HG02970 (cell line): ENCODE data around the gene TMEM98.
"Not testable (repeated sequence)": the region's sequence is repeated elsewhere in the genome, so short reads cannot be mapped to it uniquely, and the experiment has no call there.

ENCODE experiments used
- ATAC-seq: cut with Tn5 transposase; IDR thresholded peaks from one replicate; pipeline ENCODE4 v1.9.1; 2021; ENCODE audit warnings: mild to moderate bottlenecking, moderate library complexity, moderate number of reproducible peaks; ENCODE audit not compliant: unreplicated experiment, low FRiP score

TMEM98 gene, protein sequence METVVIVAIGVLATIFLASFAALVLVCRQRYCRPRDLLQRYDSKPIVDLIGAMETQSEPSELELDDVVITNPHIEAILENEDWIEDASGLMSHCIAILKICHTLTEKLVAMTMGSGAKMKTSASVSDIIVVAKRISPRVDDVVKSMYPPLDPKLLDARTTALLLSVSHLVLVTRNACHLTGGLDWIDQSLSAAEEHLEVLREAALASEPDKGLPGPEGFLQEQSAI

DNA sequence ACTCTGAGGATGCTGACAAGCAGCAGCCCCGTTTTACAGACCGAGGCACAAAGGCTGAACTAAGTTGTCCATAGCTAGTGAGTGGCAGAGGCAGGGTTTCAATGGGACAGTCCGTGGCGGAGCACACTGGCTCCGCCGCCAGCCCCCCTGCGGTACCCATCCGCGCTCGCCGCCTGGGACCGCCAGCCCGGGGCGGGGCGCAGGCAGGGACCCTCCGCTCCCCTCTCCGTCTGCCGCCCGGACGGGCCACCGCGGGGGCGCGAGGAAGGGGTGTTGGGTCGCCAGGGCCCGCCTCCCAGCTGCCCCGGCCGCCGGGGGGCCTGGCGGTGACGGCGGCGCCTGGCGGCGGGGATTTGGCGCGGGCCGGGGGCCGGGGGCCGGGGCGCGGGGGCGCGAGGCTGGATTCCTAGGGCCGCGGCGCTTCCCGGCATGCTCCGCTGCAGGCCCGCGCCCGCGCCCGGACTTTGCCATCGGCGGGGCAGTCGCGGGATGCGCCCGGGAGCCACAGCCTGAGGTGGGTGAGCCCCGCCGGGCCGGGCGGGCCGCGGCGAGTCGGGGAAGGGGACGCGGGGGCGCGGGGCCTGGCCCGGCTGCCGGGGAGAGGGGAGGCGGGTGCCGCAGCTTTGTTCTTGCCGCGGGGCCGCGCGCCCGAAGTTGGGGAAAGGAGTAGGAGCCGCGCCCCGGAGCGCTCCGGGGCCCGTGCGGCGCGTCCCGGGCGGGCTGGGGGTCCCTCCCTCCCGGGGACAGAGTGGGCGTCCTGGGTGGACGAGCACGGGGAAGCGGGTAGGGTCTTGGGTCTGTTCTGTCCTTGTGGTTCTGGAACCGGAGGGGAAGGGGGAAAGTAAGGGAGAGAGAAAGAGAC is at the start of gene TMEM98:
Gene TMEM98, plus strand, starts transcription at position 430 of the 862 bp plus-strand sequence. CDS start 3,376 bp downstream, outside the sequence.
- ATAC-seq: no peak

DNA sequence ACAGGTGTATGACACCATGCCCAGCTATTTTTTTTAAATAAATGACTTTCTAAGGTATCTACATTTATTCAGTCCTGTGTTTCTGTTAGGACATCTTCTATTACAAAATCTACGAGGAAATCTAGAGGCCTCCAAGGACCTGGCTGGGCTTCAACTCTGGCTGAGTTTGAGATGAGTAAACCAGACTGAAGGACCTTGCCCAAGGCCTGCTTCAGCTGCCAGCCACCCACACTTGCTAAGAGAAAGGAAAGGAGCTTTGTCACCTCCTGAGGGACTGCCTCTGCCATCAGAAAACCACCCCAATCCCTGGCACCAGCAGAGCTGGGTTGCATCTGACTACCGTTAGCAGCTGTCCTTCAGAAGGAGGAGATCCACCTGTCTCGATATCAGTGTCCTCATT is 49.7 kb upstream of the TMEM98 start:
- no peak for ATAC-seq

DNA sequence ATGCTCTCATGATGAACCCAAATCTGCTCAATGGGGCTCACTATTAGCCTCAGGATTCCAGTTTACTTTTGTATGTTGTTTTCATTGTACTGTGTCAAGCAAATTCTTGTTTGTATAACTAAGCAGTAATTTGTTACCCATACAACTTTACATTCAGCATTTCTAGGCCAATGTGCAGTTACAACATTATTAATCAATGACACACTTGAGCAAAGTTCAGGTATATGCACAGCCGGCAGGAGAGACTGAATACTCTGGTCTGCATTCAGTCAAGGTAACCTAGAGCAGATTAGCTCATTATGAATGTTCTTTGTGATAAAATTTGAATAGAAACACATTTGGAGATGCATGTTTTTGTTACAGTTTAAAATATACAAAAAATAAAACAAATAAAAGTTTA is 48.8 kb upstream of the TMEM98 start:
- ATAC-seq: no peak

DNA sequence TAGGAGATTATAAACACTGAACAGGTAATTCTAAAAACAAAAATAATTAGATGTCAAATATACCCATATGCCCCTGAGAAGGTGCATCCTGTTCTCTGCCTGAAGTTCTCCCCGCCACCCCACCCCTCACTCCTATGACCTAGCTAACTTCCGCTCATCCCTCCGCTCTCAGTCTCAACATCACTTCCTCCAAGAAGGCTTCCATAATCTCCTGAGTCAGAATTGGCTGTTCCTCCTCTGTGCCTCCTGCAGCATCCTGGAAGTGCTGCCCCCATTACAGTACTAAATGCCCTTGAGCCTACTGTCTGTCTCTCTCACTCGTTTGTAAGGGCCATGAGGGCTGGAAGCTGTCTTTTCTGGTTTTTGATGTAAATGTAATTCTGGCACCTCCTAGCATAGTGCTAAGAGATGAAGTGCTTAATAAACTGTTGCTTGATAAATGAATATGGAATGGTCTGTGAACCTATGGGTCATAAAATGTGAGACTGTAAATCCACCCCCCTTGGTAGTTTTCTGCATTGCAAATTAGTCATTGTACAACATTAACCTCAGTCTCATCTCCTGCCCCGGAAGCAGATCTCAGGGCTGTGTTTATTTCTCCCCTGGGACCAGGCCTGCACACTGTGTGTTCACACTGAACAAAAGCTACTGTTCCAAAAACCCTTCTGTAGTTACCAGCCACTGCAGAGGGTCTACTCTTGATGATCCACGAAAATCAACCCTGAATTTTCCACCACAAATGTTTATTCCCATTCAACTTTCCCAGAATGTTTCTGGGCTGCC is 47.1 kb upstream of the TMEM98 start:
- ATAC-seq: no peak

DNA sequence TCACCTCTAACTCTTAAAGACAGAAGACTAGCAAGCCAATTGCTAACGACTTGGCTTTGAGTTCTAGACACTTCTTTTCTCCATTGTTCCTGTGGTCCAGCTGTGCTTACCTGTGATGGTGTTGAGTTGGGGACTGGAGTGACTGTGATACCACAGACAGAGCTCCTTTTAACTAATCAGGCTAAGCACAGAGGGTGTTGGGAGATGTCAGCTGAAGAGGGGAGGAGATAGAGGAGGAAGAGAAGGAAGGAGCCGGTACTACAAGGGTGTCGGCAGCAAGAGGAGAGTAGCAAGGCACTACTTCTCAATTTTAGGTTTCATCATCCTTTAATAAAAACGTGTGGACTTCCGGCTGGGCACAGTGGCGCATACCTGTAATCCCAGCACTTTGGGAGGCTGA is 45.9 kb upstream of the TMEM98 start:
- ATAC-seq: no peak

DNA sequence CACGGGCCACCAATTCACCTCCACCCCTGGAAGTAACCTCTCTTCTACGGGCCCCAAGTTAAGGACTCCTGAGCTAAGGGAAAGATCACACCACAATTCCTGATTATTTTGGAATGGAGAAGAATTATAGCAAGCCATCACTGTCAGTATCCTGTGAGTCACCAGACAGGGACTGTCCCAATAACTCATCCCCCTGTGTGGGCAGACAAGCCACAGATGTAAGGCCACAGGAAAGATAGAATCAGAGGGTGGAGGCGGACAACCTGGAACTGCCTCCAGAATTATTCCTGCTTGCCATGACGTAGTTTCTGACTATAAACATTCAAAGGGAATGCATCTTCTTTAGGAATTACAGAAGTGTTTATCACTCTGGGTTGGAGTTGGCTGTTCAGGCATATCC is 45.2 kb upstream of the TMEM98 start:
- ATAC-seq: no peak

DNA sequence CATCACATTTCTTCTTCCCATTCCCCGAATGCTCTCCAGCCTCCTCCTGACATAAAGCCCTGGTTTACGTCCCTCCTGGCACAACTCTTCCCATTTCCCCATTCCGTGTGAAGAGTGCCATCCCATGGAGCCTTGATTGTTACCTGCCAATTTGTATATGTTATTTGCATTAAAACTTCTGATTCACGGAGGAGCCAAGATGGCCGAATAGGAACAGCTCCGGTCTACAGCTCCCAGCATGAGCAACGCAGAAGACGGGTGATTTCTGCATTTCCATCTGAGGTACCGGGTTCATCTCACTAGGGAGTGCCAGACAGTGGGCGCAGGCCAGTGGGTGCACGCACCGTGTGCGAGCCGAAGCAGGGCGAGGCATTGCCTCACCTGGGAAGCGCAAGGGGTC is 41.0 kb upstream of the TMEM98 start:
- not testable (repeated sequence) for ATAC-seq

DNA sequence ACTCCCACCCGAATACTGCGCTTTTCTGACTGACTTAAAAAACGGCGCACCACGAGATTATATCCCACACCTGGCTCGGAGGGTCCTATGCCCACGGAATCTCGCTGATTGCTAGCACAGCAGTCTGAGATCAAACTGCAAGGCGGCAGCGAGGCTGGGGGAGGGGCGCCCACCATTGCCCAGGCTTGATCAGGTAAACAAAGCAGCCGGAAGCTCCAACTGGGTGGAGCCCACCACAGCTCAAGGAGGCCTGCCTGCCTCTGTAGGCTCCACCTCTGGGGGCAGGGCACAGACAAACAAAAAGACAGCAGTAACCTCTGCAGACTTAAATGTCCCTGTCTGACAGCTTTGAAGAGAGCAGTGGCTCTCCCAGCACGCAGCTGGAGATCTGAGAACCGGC is 40.5 kb upstream of the TMEM98 start:
- ATAC-seq: not testable (repeated sequence)

DNA sequence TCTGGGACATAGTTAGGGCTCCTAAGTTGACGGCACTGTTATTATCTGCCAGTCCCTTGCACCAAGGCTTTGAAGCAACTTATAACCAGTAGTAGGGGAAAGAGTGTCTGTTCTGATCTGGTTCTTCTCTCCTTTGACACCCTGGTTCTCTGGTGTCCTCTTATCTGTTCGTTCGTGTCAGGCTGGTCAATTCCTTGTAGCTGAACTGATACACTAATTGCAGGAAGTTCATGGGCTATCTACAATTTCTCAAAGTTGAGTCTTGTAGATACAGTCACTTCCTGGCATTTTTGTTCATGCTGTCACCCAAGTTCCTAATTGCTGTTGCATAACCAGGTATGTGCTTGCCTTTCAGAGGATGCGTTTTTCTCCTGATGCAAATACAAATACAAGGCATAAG is 33.7 kb upstream of the TMEM98 start:
- ATAC-seq: no peak

DNA sequence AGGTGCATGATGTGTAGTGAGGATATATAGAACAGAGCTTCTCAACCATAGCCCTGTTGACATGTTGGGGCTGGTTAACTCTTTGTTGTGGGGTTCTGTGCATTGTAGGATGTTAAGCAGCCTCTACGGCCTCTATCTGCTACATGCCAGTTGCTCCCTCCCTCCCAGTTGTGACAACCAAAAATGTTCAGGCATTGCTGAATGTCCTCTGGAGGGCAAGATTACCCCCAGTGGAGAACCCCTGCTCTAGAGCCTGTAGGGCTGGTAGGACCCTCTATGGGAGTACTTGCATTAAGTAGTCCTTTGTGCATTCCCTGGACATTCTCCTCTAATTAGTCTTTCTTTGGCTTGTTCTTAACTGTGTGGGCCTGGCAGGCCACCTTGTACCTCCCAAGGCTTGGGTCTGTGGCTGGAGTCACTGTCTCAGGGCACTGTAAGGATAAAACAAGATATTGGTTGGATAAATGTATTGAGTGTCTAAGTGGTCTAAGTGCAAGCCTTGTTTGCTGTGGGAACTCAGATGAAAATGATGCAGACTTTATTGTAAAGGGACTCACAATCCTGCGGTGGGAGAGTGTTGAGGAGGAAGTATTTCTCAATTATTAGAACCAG is 31.2 kb upstream of the TMEM98 start:
- ATAC-seq: no peak

DNA sequence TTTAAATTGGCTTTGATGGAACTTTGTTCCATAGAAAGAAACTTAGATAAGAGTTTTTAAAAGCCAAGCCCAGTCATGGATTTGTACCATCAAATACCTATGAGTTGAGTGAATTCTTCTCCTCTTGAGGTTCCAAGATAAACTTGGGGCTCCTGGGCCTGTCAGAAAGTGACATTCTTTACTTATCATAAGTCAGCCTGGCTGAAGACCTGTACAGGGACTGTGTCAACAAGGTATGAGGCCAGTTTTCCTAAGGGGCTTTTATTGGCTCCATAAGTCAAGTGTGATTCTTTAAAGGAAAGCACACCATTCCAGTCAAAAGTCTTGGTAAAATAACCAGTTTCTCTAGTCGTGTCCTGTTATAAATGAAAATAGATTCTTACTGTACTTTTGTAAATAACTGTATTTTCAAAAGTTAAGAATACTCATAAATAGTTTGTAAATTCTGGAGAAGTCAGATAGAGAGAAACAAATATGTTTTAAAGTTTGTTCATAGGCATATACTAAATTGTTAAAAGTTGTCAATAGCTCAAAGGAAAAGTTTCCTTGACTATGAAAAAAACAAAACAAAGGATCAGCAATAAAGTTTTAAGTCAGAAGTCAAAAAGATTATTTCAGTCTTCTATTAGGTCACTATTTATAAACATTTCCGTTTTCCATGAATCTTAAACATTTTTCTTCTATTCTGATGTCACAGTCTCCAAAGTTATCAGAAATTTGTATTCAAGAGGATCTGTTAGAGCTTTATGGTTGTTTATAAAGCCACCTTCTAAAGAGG is 28.5 kb upstream of the TMEM98 start:
- no peak for ATAC-seq

DNA sequence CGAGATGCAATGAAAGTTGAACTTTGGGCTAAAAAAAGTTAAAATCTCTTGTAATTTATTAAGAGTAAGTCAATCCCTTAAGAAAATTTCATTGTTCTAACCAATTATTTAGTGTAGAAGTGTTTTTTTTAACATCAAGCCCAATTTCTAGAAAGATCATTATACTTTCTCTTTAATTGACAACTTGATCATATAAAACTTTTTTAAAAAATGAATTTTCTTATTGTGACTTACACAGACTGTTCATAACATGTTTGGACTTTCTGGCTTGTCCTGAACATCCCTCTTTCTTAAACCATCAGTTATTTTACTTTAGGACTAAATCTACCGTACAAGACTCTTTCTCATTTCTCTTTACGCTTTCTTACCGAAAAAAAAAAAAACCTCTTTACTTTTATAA is 26.2 kb upstream of the TMEM98 start:
- no peak for ATAC-seq

DNA sequence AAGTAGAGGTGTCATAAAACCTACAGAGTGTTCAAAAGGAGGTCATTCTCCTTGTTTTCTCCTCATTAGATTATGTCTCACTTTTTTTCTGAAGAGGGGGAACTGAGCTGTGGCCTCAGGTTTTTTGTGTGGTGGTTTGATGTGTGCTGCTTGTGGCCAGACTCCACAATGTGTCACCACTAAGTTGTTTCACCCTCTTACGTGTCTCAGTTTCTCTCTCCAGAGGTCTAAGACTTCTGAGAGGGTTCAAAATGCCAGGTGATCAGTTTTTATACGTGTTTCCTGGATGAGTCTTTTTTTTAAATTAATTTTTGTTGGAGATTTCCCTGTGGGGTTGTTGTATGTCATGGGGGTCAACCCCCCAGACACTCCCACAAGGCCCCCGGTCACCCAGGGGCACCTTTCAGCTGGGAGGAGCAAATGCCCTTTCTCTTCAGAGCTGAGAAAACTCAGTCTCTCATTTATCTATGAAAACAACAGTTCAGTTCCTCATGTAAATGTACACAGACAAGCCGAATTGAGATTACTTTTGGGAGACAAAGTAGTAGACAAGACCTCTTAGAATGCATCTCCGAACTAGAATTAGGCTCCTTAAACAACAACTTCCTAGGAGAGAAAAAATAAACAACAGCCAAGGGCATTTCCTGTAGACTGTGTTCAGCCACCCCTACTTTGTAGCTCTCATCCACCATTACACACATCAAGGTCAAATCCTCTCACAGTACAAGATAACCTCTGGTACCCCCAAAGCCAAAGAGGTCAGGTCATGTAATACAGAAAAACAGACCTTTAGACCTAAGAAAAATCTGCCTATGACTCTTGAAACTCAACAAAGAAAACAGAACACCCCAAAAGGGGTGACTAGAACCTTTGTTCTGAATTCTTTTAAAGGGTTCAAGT is 23.9 kb upstream of the TMEM98 start:
- no peak for ATAC-seq

DNA sequence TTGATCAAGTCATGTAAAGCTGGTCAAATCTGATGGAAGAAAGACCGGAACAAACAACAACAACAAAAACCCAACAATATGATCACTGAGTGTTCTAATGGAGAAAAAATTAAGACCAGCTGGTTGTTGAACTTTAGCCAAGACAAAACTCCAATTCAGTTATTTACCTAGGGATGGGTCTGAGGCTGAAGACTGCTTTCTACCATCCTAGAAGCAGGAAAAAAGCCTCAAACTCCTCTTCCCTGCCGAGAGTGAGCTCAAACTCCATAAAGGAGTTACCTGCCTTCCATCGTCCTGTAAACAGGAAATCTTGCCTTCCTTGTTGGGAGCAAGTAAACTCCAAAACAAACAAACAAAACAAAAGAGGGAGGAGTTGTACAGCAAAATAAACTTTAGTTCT is 23.1 kb upstream of the TMEM98 start:
- ATAC-seq: no peak

DNA sequence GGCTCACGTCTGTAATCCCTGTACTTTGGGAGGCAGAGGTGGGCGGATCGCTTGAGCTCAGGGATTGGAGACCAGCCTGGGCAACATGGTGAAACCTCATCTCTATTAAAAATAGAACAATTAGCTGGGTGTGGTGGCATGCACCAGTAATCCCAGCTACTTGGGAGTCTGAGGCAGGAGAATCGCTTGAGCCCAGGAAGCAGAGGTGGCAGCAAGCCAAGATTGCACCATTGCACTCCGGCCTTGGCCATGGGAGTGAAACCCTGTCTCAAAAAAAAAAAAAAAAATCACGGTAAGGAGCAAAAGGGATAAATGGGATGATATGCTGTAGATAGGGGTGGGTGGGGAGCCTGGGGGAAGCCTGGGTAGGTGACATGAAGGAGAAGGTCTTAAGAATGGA is 20.4 kb upstream of the TMEM98 start:
- ATAC-seq: no peak

DNA sequence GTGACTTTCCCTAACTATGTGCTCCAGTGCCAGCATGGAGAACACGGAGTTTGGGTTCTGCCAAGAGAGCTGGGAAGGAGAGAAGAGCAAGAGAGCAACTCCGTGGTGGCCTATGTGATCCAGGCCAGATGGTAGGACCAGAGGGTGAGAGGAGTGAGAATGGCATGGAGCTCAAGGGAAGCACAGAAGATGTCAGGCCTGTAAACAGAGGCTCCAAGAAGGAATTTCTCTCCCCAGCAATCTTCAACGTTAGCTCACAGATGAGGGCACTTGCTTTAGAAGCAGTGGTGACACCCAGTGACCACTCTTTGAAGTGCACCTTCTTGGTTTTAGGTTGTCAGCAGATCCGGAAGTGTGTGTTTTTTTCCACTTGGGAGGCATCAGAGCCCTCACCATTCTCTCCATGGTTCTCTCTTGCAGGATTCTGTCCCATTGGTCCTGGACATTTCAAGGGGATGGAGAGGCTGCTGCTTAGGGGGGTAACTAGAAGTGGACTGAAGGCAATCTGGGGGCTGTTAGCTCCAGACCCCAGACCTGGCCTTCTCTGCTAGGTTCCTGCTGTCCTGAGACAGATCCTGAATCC is 18.1 kb upstream of the TMEM98 start:
- no peak for ATAC-seq

DNA sequence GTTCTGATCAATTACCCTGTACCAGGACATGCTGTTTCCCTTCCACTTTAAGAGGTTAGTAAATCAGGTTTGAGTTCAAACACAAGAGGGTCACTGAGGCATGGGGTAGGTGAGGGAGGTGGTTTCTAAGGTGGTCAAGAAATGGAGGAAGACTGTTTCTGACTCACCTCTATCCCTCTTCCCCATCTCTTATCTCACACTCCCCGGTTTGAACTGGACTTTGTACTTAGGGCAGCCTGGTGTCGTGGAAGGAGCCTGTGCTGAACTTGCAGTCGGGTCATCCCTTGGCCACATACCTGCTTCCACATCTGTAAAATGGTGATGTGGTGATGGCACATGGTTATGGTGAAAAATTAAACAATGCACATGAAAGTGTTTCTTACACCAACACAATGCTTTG is 17.2 kb upstream of the TMEM98 start:
- ATAC-seq: no peak

DNA sequence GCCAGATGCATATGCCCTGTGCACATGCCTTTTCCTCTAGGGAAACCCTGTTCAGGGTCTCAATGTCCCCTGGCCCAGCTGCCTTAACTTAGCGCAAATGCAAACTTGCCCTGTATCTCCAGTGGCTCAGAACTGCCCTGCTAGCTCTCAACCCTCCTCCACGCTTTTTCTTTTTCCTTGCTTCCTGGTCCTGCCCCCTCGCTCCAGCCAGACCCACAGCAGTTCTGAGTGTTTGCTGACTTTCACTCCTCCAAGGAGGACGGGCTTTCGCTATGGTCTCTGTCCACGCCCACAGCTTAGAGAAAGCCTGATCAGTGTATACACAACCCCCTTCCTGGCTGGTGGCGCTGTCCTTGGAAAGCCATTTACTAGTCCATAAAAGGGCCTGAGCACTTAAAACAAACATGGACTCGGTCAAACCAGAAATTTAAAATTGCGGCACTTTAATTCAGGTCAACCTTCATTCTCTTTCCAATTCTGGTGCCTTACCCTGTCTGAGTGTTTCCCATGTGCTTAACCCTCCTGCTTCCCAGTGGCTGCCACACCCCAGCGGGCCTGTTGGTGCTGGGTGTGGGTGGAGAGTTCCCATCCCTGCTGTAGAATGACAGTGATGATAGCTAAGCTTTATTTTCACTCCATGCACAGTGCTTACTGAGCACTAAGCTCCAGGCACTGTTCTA is 15.6 kb upstream of the TMEM98 start:
- ATAC-seq: no peak
